Karpas-422 (cell line): Measurements from ENCODE around the gene ZFP57. TPM values are rescaled to one million over a fixed set of nuclear protein-coding genes. Genes with fewer than 3 reads are reported as not detected.

Source experiments
- DNase-seq: peaks from one replicate; pipeline ENCODE4 v3.0.0-alpha.2; 2015
- H2AFZ ChIP-seq: fragments of 200-600 bp; sonication (generic); 2 replicates; pipeline ENCODE4 v1.6.1; 2014; ENCODE audit warnings: antibody characterized with exemption, low read length, mixed read lengths
- H3K27ac ChIP-seq: fragments of 200-600 bp; sonication (generic); 2 replicates; pipeline ENCODE4 v1.5.1; 2014; ENCODE audit warnings: mild to moderate bottlenecking, low read length, moderate library complexity
- H3K27me3 ChIP-seq: fragments of 200-600 bp; sonication (generic); 2 replicates; pipeline ENCODE4 v1.6.1; 2014; ENCODE audit warnings: low read length, mixed read lengths
- H3K36me3 ChIP-seq: fragments of 200-600 bp; sonication (generic); 2 replicates; pipeline ENCODE4 v1.6.1; 2014; ENCODE audit warnings: low read length, mixed read lengths; ENCODE audit not compliant: insufficient read depth
- H3K4me1 ChIP-seq: fragments of 200-600 bp; sonication (generic); 2 replicates; pipeline ENCODE4 v1.6.1; 2014; ENCODE audit warnings: mild to moderate bottlenecking, low read length, mixed read lengths
- H3K4me2 ChIP-seq: fragments of 200-600 bp; sonication (generic); 2 replicates; pipeline ENCODE4 v1.6.1; 2014; ENCODE audit warnings: low read length, low read depth, mild to moderate bottlenecking; ENCODE audit not compliant: poor library complexity, severe bottlenecking
- H3K4me3 ChIP-seq: fragments of 200-600 bp; sonication (generic); 2 replicates; pipeline ENCODE4 v1.5.1; 2014; ENCODE audit warnings: mild to moderate bottlenecking, antibody characterized with exemption, low read length, mixed read lengths
- H3K79me2 ChIP-seq: fragments of 200-600 bp; sonication (generic); 2 replicates; pipeline ENCODE4 v1.6.1; 2014; ENCODE audit warnings: mild to moderate bottlenecking, low read length, mixed read lengths
- H3K9ac ChIP-seq: fragments of 200-600 bp; sonication (generic); 2 replicates; pipeline ENCODE4 v1.6.0; 2014; ENCODE audit warnings: low read length
- H3K9me2 ChIP-seq: fragments of 200-600 bp; sonication (generic), shearing (Covaris generic); replicated peaks from 2 replicates; pipeline ENCODE4 v1.6.0; 2014; ENCODE audit warnings: mild to moderate bottlenecking, low read length, moderate library complexity; ENCODE audit not compliant: insufficient read depth
- H3K9me3 ChIP-seq: fragments of 300-700, 200-600 bp; sonication (generic); 2 replicates; pipeline ENCODE4 v1.6.1; 2014; ENCODE audit warnings: low read length, mixed read lengths
- H4K20me1 ChIP-seq: fragments of 200-600 bp; sonication (generic); 2 replicates; pipeline ENCODE4 v1.6.1; 2014; ENCODE audit warnings: mild to moderate bottlenecking, antibody characterized with exemption, low read length, low read depth; ENCODE audit not compliant: insufficient read depth
- total RNA-seq: library from RNA; depleted of rRNA; stranded (reverse); fragments of >200 nt; shearing (Covaris generic); gene quantifications from 2 replicates; pipeline ENCODE4 v1.2.3, GENCODE V29; 2014; ENCODE audit warnings: low replicate concordance

Gene ZFP57
- total RNA-seq, 1 experiment from 2014 or later = not detected

DNA sequence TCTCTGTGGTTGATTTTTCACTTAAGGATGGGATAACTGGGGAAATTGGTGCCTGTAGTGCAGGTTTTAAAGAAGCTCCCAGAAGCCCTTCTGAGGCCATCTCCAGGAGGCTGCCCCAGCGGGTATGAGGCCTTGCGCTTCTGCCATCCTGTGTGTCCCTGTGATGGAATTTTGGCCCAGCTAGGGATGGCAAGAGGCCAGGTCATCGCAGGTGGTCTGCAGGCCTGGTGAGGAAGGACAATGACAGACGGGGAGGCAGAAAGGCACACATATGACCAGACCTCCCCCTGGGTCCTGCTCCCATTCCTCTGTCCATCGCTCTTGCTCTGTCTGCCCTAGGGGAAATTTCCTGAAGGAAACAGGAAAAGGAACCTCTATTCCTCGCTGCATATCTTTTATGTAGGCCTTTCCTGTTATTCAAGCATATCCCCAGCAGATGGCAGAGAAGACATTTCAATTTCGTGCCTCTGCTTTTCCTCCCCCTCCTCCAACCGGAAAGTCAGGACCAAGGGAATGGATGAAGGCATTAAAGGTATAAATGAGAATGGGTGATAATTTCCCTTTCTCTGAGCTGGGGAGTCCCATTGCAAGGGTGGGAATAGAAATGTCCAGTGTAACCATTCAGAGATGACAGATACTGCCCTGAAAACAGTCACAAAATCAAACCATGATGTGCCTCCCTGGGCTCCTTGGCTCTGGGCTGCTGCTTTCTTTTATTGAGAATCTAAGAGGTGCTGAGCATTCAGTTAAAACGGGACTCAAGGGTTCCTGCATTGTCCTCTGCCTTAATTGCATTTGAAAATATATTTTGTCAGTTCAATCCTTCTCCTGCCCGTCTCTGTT lies 24.7 kb upstream of the ZFP57 start:
- Histone ChIP-seq H3K9me3 (no peaks in the 10 kb centered on the region), H3K9me2 (no peaks in the 10 kb centered on the region), H3K9ac (no peak overlapping the region), H3K4me2 (no peak overlapping the region), H2AFZ (no peak overlapping the region), H4K20me1 (no peaks in the 10 kb centered on the region), H3K27me3 (no peaks in the 10 kb centered on the region), H3K36me3 (no peaks in the 10 kb centered on the region), H3K4me1 (no peaks in the 10 kb centered on the region; the same call in 1 of the 2 replicates), H3K27ac (no peak overlapping the region), H3K4me3 (no peak overlapping the region), H3K79me2 (no peaks in the 10 kb centered on the region)
- DNase-seq = no peak

DNA sequence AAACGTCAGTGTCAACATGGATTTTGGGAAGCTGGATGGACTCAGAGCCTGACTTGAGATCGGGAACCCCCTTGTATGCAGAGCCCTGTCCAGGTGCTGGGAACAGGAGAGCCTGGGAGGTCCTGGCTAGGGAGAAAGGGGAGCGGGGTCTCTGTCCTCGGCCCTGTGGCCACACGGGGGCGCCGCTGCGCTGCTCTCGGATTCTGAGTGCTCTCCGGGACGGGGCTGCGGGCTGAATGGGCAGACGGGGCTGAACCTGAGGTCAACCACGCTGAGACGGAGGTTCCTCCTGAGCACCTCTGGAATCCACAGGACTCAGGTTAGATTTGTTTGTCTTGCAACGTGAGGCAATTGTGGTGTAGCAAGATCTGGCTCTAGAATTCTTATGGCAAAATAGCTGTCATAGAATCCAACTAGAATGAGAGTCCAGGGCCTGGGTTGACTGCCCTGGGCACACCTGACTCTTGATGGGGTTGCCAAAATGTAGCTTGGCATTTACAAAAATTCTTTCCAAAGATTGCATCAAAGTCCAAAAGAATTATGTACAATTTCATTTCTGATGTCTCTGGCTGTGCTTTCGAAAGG lies 21.7 kb upstream of the ZFP57 start:
- Histone ChIP-seq H3K9ac (no peak overlapping the region), H3K27me3 (no peaks in the 10 kb centered on the region), H3K4me1 (no peaks in the 10 kb centered on the region), H2AFZ (no peak overlapping the region), H3K79me2 (no peaks in the 10 kb centered on the region), H3K9me3 (no peaks in the 10 kb centered on the region), H3K27ac (no peak overlapping the region), H3K4me3 (no peak overlapping the region), H3K36me3 (no peaks in the 10 kb centered on the region), H3K4me2 (no peak overlapping the region), H3K9me2 (no peaks in the 10 kb centered on the region), H4K20me1 (no peaks in the 10 kb centered on the region)
- peak; percentile 81 for DNase-seq

GRCh38 chr6:29696147-29697125 lies 15.5 kb upstream of the ZFP57 start:
- Histone ChIP-seq H3K9me2 (no peaks in the 10 kb centered on the region), H3K27me3 (no peaks in the 10 kb centered on the region), H3K9me3 (peaks cover 4% of the 10 kb centered on the region; the same call in 1 of the 2 replicates), H3K36me3 (no peaks in the 10 kb centered on the region), H3K79me2 (no peaks in the 10 kb centered on the region), H4K20me1 (no peaks in the 10 kb centered on the region), H3K9ac (no peak overlapping the region), H3K4me3 (no peak overlapping the region), H3K4me1 (no peaks in the 10 kb centered on the region), H3K4me2 (no peak overlapping the region), H3K27ac (no peak overlapping the region), H2AFZ (no peak overlapping the region)
- peak; percentile 63 for DNase-seq

- Histone ChIP-seq H3K9ac (no peak overlapping the region), H3K4me1 (no peaks in the 10 kb centered on the region)
- no peak for DNase-seq
Measured at GRCh38 chr6:29694637-29695036, 13.7 kb upstream of the ZFP57 start.

GRCh38 chr6:29685718-29686326 lies 4.9 kb upstream of the ZFP57 start:
- H2AFZ ChIP-seq = no peak overlapping the region

More at GRCh38 chr6:29694637-29695036, 13.7 kb upstream of the ZFP57 start:
- H3K9me2 ChIP-seq = no peaks in the 10 kb centered on the region
- no peak overlapping the region for H3K27ac ChIP-seq
- H3K79me2 ChIP-seq = no peaks in the 10 kb centered on the region
- H3K27me3 ChIP-seq = no peaks in the 10 kb centered on the region
- H4K20me1 ChIP-seq = no peaks in the 10 kb centered on the region
- H3K9me3 ChIP-seq = peaks cover 4% of the 10 kb centered on the region; the same call in 1 of the 2 replicates
- H2AFZ ChIP-seq = no peak overlapping the region
- no peak overlapping the region for H3K4me3 ChIP-seq
- H3K36me3 ChIP-seq = no peaks in the 10 kb centered on the region
- no peak overlapping the region for H3K4me2 ChIP-seq

DNA sequence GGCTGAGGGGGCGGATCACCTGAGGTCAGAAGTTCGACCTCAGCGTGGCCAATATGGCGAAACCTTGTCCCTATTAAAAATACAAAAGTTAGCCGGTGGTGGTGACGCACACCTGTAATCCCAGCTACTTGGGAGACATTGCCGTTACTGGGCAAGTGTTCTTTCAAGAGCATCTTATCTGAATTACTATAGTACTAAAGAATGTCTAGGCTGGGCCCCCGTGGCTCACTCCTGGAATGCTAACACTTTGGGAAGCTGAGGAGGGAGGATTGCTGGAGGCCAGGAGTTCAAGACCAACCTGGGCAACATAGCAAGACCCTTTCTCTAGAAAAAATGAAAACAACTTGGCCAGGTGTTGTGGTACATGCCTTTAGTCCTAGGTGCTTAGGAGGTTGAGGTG lies 859 bp upstream of the ZFP57 start:
- no peaks in the 10 kb centered on the region for H3K79me2 ChIP-seq
- no peak overlapping the region for H2AFZ ChIP-seq
- H3K27me3 ChIP-seq = no peaks in the 10 kb centered on the region
- DNase-seq = no peak
- H4K20me1 ChIP-seq = no peaks in the 10 kb centered on the region
- H3K27ac ChIP-seq = no peak overlapping the region
- H3K9me2 ChIP-seq = no peaks in the 10 kb centered on the region
- no peaks in the 10 kb centered on the region for H3K9me3 ChIP-seq
- H3K4me3 ChIP-seq = no peak overlapping the region
- H3K9ac ChIP-seq = no peak overlapping the region
- H3K4me1 ChIP-seq = no peaks in the 10 kb centered on the region
- no peaks in the 10 kb centered on the region for H3K36me3 ChIP-seq
- H3K4me2 ChIP-seq = no peak overlapping the region

More at GRCh38 chr6:29685718-29686326, 4.9 kb upstream of the ZFP57 start:
- no peak overlapping the region for H3K27ac ChIP-seq
- no peaks in the 10 kb centered on the region for H3K27me3 ChIP-seq
- no peaks in the 10 kb centered on the region for H3K36me3 ChIP-seq
- H3K4me3 ChIP-seq = no peak overlapping the region
- no peaks in the 10 kb centered on the region for H3K79me2 ChIP-seq
- H3K4me1 ChIP-seq = no peaks in the 10 kb centered on the region
- no peak overlapping the region for H3K9ac ChIP-seq
- no peak for DNase-seq
- no peak overlapping the region for H3K4me2 ChIP-seq
- no peaks in the 10 kb centered on the region for H3K9me2 ChIP-seq
- H4K20me1 ChIP-seq = no peaks in the 10 kb centered on the region
- no peaks in the 10 kb centered on the region for H3K9me3 ChIP-seq

- Histone ChIP-seq H4K20me1 (no peaks in the 10 kb centered on the region), H3K27me3 (no peaks in the 10 kb centered on the region), H3K36me3 (no peaks in the 10 kb centered on the region), H3K4me1 (no peaks in the 10 kb centered on the region), H3K9ac (no peak overlapping the region), H3K79me2 (no peaks in the 10 kb centered on the region), H2AFZ (no peak overlapping the region), H3K27ac (no peak overlapping the region), H3K4me3 (no peak overlapping the region), H3K9me3 (no peaks in the 10 kb centered on the region), H3K9me2 (no peaks in the 10 kb centered on the region), H3K4me2 (no peak overlapping the region)
- no peak for DNase-seq
Measured at GRCh38 chr6:29680416-29680815, 536 bp downstream of the ZFP57 start.
